ENCODE measurements around the gene GLUL.

GLUL gene

GRCh38 chr1:182430263-182431068 is 38.9 kb upstream of the GLUL start:
- H3K27ac ChIP-seq = no peak overlapping the region
- no peaks in the 10 kb centered on the region for H3K36me3 ChIP-seq (ENCODE audit: insufficient read depth)
- no peak overlapping the region for H3K4me3 ChIP-seq (IDR thresholded peaks at IDR 0.05; ENCODE audit: insufficient read depth, low read depth, low read length)
- peaks cover 7% of the 10 kb centered on the region for H3K4me1 ChIP-seq (ENCODE audit: low read depth, poor library complexity, severe bottlenecking)
- H3K4me2 ChIP-seq = no peak overlapping the region
- TF ChIP-seq CTCF (conservative IDR thresholded peaks at IDR 0.05; ENCODE audit: low read depth, low read length) = no peak
- no peaks in the 10 kb centered on the region for H3K27me3 ChIP-seq (ENCODE audit: insufficient read depth, low read depth)
- no peak overlapping the region for H3K9ac ChIP-seq
- no peaks in the 10 kb centered on the region for H4K20me1 ChIP-seq (ENCODE audit: insufficient read depth)
- H3K79me2 ChIP-seq (ENCODE audit: insufficient read depth, low read depth) = no peaks in the 10 kb centered on the region
- no peak overlapping the region for H2AFZ ChIP-seq (ENCODE audit: low read depth)

- H3K4me1 ChIP-seq (ENCODE audit: low read depth, poor library complexity, severe bottlenecking) = peaks cover 7% of the 10 kb centered on the region
- H3K36me3 ChIP-seq (ENCODE audit: insufficient read depth) = no peaks in the 10 kb centered on the region
- no peak overlapping the region for H3K9ac ChIP-seq
- H3K4me3 ChIP-seq (IDR thresholded peaks at IDR 0.05; ENCODE audit: insufficient read depth, low read depth, low read length) = no peak overlapping the region
- H4K20me1 ChIP-seq (ENCODE audit: insufficient read depth) = no peaks in the 10 kb centered on the region
- H3K4me2 ChIP-seq = no peak overlapping the region
- no peak overlapping the region for H2AFZ ChIP-seq (ENCODE audit: low read depth)
- no peaks in the 10 kb centered on the region for H3K79me2 ChIP-seq (ENCODE audit: insufficient read depth, low read depth)
- H3K27me3 ChIP-seq (ENCODE audit: insufficient read depth, low read depth) = no peaks in the 10 kb centered on the region
- no peak overlapping the region for H3K27ac ChIP-seq
- TF ChIP-seq CTCF (conservative IDR thresholded peaks at IDR 0.05; ENCODE audit: low read depth, low read length) = no peak
These were observed 36.5 kb upstream of the GLUL start for GRCh38 chr1:182428043-182428442.

- TF ChIP-seq CTCF (conservative IDR thresholded peaks at IDR 0.05; ENCODE audit: low read depth, low read length) = no peak
- H3K27ac ChIP-seq = no peak overlapping the region
- H3K4me1 ChIP-seq (ENCODE audit: low read depth, poor library complexity, severe bottlenecking) = peaks cover 7% of the 10 kb centered on the region
- no peak overlapping the region for H3K4me3 ChIP-seq (IDR thresholded peaks at IDR 0.05; ENCODE audit: insufficient read depth, low read depth, low read length)
- no peak overlapping the region for H3K9ac ChIP-seq
- no peak overlapping the region for H3K4me2 ChIP-seq
- no peak overlapping the region for H2AFZ ChIP-seq (ENCODE audit: low read depth)
- no peaks in the 10 kb centered on the region for H4K20me1 ChIP-seq (ENCODE audit: insufficient read depth)
- H3K27me3 ChIP-seq (ENCODE audit: insufficient read depth, low read depth) = no peaks in the 10 kb centered on the region
- H3K79me2 ChIP-seq (ENCODE audit: insufficient read depth, low read depth) = no peaks in the 10 kb centered on the region
- H3K36me3 ChIP-seq (ENCODE audit: insufficient read depth) = no peaks in the 10 kb centered on the region
These were observed 35.1 kb upstream of the GLUL start for GRCh38 chr1:182426442-182427430.

GRCh38 chr1:182415789-182416188 is 24.2 kb upstream of the GLUL start:
- H2AFZ ChIP-seq (ENCODE audit: low read depth) = no peak overlapping the region
- H3K79me2 ChIP-seq (ENCODE audit: insufficient read depth, low read depth) = no peaks in the 10 kb centered on the region
- no peak for TF ChIP-seq CTCF (conservative IDR thresholded peaks at IDR 0.05; ENCODE audit: low read depth, low read length)
- H4K20me1 ChIP-seq (ENCODE audit: insufficient read depth) = no peaks in the 10 kb centered on the region
- no peak overlapping the region for H3K9ac ChIP-seq
- no peaks in the 10 kb centered on the region for H3K4me1 ChIP-seq (ENCODE audit: low read depth, poor library complexity, severe bottlenecking)
- no peak overlapping the region for H3K27ac ChIP-seq
- H3K36me3 ChIP-seq (ENCODE audit: insufficient read depth) = no peaks in the 10 kb centered on the region
- no peak overlapping the region for H3K4me3 ChIP-seq (IDR thresholded peaks at IDR 0.05; ENCODE audit: insufficient read depth, low read depth, low read length)
- no peaks in the 10 kb centered on the region for H3K27me3 ChIP-seq (ENCODE audit: insufficient read depth, low read depth)
- H3K4me2 ChIP-seq = no peak overlapping the region
